ENCODE measurements around the gene KLHL6.
"Not testable (repeated sequence)": the region's sequence is repeated elsewhere in the genome, so short reads cannot be mapped to it uniquely, and the experiment has no call there.

The KLHL6 gene

DNA sequence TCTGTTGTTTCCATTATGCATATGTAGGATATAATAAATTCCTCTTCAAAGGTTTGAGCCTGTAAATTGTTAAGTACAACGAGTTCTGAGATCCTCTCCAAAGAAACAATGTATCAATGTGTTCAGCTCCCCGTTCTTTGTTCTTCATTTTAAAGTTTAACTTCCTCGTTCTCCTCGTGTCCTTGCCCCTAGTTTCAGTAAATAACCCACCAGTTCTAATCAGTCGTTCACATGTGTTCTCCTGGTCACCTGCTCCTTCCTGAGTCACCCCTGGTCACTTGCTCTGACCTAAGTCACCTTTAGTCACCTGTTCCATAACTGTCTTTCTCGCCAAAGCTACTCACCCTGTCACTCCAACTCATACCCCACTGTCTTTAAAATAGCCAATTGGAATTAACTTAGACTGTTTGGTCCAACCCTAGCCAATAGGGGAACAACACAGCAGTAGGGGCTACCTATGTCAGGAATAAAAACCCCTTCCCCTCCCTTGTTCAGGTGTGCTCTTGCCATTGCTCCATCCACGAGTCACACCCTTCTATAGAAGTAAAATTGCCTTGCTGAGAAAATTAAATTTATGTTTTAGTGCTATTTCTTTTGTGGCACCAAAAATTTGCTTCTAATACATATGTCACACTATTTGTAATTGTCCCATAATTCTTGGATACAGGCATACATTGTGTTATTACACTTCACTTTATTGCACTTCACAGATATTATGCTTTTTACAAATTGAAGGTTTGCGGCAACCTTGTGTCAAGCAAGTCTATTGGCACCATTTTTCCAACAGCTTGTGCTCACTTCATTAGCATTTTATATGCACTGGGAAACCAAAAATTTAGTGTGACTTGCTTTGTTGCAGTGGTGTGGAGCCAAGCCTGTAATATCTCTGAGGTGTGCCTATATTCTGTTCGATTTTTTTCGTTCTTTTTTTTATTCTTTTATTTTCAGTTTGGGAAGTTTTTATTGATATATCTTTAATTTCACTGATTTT lies 111.8 kb downstream of the KLHL6 start:
- no peak for DNase-seq

DNA sequence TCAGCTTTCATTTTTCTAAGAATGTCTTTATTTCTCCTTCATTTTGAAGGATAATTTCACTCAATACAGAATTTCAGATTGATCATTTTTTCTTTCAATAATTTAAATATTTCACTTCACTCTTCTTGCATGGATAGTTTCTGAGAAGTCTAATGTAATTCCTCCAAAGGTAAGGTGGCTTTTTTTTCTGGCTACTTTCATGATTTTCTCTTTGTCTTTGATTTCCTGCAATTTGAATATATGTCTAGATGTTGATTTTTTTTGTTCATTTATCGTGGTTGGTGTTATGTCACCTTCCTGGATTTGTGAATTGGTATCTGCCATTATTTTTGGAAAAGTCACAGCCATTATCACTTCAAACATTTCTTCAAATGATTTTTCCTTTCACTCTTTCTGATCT lies 112.5 kb downstream of the KLHL6 start:
- DNase-seq = no peak

DNA sequence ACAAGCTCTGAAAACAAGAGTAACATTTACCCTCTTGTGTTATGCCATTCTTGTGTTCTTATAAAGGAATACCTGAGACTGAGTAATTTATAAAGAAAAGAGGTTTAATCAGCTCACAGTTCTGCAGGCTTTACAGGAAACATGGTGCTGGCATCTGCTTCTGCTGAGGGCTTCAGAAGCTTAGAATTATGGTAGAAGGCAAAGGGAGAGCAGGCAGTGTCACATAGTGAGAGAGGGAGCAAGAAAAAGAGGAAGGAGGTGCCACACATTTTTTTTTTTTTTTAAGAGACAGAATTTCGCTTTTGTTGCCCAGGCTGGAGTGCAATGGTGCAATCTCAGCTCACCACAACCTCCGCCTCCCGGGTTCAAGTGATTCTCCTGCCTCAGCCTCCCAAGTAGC lies 115.0 kb downstream of the KLHL6 start:
- not testable (repeated sequence) for DNase-seq

DNA sequence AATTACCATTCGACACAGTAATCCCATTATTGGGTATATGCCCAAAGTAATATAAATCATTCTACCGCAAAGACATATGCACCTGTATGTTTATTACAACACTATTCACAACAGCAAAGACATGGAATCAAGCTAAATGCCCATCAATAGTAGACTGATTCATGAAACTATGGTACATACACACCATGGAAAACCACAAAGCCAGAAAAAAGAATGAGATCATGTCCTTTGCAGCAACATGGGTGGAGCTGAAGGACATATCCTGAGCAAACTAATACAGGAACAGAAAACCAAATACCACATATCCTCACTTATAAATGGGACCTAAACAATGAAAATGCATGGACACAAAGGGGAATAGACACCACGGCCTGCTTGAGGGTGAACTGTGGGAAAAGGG lies 116.0 kb downstream of the KLHL6 start:
- no peak for DNase-seq

DNA sequence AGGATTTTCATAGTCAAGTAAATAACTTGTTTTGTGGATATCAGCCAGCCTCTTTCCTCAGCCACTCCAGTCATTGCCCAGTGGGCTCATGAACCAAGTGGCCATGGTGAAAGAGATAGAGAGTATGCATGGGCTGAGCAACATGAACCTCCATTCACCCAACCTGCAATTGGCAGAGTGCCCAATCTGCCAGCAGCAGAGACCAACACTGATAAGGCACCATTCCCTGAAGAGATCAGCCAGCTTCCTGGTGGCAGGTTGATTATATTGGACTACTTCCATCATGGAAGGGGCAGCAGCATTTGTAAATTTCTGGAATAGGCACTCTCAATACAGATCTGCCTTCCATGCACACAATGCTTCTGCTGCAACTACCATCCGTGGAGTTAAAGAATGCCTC lies 116.8 kb downstream of the KLHL6 start:
- no peak for DNase-seq

DNA sequence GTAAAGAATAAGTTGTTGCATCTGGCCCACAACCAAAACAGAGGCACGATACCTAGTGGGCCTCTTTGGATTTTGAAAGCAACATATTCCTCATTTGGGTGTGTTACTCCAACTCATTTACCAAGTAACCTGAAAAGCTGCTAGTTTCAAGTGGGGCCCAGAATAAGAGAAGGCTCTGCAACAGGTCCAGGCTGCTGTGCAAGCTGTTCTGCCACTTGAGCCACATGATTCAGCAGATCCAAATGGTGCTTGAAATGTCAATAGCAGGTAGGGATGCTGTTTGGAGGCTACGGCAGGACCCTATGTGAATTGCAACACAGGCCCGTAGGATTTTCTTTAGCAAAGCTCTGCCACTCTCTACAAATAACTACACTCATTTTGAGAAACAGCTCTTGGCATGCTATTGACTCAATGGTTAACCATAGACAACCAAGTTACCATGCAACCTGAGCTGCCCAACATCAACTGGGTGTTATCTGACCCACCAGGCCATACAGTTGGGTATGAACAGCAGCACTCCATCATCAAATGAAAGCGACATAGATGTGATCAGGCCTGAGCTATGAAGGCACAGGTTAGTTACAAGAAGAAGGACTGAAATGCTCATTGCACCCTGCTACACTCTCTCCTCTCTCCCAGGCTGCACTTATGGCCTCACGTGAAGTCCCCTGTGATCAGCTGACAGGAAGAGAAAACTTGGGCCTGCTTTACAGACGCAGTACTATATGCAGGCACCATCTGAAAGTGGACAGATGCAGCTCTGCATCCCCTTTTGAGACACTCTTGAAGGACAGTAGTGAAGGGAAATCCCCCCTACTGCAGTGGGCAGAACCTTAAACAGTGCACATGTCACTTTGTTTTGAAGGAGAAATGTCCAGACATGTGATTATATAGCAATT lies 117.6 kb downstream of the KLHL6 start:
- no peak for DNase-seq
